Fibroblast of the aortic adventitia (primary cell): ENCODE measurements around the gene LCN6. TPM values are rescaled to one million over a fixed set of nuclear protein-coding genes. Genes with fewer than 3 reads are reported as not detected.

ENCODE experiments used
- DNase-seq: peaks from one replicate; pipeline ENCODE4 v3.0.0-alpha.2; 2010; ENCODE audit warnings: low read depth
- H3K4me3 ChIP-seq: 2 replicates; pipeline ENCODE4 v1.5.1; 2011; ENCODE audit warnings: low read depth, mild to moderate bottlenecking, control low read depth, low read length, moderate library complexity
- CTCF ChIP-seq: IDR thresholded peaks from 2 replicates; pipeline ENCODE4 v1.5.1; 2011; ENCODE audit warnings: mild to moderate bottlenecking, low read length, control low read depth, inconsistent platforms; ENCODE audit not compliant: insufficient read depth
- total RNA-seq: library from RNA; depleted of rRNA; stranded (reverse); fragments of >200 nt; gene quantifications from 2 replicates; pipeline ENCODE4 v1.2.3, GENCODE V29; 2012; ENCODE audit warnings: low replicate concordance

Gene LCN6
- total RNA-seq, 1 donor, result not detected

- DNase-seq, result peak; percentile 28
- H3K4me3 ChIP-seq, result no peak overlapping the region
- TF ChIP-seq CTCF, result no peak
Observed at GRCh38 chr9:136740971-136741882, 7.1 kb downstream of the LCN6 start.

GRCh38 chr9:136740491-136740890, 7.8 kb downstream of the LCN6 start:
- no peak for DNase-seq
- no peak overlapping the region for H3K4me3 ChIP-seq
- TF ChIP-seq CTCF, result no peak

GRCh38 chr9:136740069-136740468, 8.3 kb downstream of the LCN6 start:
- TF ChIP-seq CTCF, result no peak

GRCh38 chr9:136739509-136739908, 8.8 kb downstream of the LCN6 start:
- H3K4me3 ChIP-seq, result no peak overlapping the region
- TF ChIP-seq CTCF, result no peak
- DNase-seq, result no peak

More at GRCh38 chr9:136740069-136740468, 8.3 kb downstream of the LCN6 start:
- DNase-seq, result no peak
- no peak overlapping the region for H3K4me3 ChIP-seq

- DNase-seq, result no peak
- no peak for TF ChIP-seq CTCF
- H3K4me3 ChIP-seq, result no peak overlapping the region
Observed at GRCh38 chr9:136738960-136739359, 9.4 kb downstream of the LCN6 start.

- no peak for TF ChIP-seq CTCF
Observed at GRCh38 chr9:136735812-136736480, 12.4 kb downstream of the LCN6 start.

More at GRCh38 chr9:136735812-136736480, 12.4 kb downstream of the LCN6 start:
- H3K4me3 ChIP-seq, result no peak overlapping the region
- DNase-seq, result no peak
